ENCODE measurements around the gene DPF1. TPM values are rescaled to one million over a fixed set of nuclear protein-coding genes. Genes with fewer than 3 reads are reported as not detected.
A peak's percentile ranks its signal among the peaks of the same experiment; 100 is the strongest.

DPF1 gene
- total and polyA plus RNA-seq, 10 of the 15 experiments (the other 5 are each of a cell fraction or from before 2014, with no cell fraction given): 0.11 to 4.3 (median 2.4) TPM

DNA sequence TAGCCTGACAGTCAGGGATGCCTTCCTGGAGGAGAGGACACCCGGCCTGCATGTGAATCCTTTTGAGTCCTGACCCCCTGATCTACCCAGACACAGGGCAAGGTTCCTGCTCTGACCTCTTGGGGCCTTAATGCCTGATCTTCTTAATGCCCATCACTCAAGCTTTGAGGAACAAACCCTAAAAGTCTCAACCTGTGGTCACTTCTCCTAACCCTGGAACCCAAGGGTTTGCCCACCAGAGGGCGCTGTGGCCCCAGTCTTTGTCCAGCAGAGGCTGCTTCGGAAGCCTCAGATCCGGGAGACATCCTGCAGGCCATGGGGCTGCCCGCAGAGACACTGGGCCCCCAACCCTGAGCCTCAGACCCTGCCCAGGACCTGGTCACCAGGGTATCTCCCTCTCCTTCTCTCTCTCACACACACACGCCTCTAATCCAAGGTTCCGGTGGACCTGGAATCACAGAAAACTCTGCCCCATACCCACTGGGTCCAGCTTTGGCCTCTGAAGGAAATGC is 9.8 kb upstream of the DPF1 start (continued):
- no peak for TF ChIP-seq SIX5 (IDR thresholded peaks at IDR 0.05; ENCODE audit: low read depth, low read length, severe bottlenecking)
- no peak for TF ChIP-seq TAF1 (IDR thresholded peaks at IDR 0.05; ENCODE audit: borderline replicate concordance, low read depth, low read length)
- TF ChIP-seq, protein P1, sequence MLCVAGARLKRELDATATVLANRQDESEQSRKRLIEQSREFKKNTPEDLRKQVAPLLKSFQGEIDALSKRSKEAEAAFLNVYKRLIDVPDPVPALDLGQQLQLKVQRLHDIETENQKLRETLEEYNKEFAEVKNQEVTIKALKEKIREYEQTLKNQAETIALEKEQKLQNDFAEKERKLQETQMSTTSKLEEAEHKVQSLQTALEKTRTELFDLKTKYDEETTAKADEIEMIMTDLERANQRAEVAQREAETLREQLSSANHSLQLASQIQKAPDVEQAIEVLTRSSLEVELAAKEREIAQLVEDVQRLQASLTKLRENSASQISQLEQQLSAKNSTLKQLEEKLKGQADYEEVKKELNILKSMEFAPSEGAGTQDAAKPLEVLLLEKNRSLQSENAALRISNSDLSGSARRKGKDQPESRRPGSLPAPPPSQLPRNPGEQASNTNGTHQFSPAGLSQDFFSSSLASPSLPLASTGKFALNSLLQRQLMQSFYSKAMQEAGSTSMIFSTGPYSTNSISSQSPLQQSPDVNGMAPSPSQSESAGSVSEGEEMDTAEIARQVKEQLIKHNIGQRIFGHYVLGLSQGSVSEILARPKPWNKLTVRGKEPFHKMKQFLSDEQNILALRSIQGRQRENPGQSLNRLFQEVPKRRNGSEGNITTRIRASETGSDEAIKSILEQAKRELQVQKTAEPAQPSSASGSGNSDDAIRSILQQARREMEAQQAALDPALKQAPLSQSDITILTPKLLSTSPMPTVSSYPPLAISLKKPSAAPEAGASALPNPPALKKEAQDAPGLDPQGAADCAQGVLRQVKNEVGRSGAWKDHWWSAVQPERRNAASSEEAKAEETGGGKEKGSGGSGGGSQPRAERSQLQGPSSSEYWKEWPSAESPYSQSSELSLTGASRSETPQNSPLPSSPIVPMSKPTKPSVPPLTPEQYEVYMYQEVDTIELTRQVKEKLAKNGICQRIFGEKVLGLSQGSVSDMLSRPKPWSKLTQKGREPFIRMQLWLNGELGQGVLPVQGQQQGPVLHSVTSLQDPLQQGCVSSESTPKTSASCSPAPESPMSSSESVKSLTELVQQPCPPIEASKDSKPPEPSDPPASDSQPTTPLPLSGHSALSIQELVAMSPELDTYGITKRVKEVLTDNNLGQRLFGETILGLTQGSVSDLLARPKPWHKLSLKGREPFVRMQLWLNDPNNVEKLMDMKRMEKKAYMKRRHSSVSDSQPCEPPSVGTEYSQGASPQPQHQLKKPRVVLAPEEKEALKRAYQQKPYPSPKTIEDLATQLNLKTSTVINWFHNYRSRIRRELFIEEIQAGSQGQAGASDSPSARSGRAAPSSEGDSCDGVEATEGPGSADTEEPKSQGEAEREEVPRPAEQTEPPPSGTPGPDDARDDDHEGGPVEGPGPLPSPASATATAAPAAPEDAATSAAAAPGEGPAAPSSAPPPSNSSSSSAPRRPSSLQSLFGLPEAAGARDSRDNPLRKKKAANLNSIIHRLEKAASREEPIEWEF (IDR thresholded peaks at IDR 0.05; ENCODE audit: insufficient replicate concordance, low read depth, low read length): no peak
- TF ChIP-seq, protein P2, sequence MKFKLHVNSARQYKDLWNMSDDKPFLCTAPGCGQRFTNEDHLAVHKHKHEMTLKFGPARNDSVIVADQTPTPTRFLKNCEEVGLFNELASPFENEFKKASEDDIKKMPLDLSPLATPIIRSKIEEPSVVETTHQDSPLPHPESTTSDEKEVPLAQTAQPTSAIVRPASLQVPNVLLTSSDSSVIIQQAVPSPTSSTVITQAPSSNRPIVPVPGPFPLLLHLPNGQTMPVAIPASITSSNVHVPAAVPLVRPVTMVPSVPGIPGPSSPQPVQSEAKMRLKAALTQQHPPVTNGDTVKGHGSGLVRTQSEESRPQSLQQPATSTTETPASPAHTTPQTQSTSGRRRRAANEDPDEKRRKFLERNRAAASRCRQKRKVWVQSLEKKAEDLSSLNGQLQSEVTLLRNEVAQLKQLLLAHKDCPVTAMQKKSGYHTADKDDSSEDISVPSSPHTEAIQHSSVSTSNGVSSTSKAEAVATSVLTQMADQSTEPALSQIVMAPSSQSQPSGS (IDR thresholded peaks at IDR 0.05; ENCODE audit: low read length): no peak
- TF ChIP-seq ZNF217 (IDR thresholded peaks at IDR 0.05): no peak
- TF ChIP-seq EGR1 (IDR thresholded peaks at IDR 0.05; ENCODE audit: borderline replicate concordance in 1 of 2, low read depth in 2 of 2, low read length in 2 of 2): no peak
- no peak for TF ChIP-seq GABPA (IDR thresholded peaks at IDR 0.05; ENCODE audit: low read depth)
- TF ChIP-seq SIN3A (IDR thresholded peaks at IDR 0.05; ENCODE audit: low read depth, low read length): no peak
- peak; percentile 87 for TF ChIP-seq RAD21 (IDR thresholded peaks at IDR 0.05; ENCODE audit: insufficient read depth, low read depth, low read length)
- TF ChIP-seq, protein P3, sequence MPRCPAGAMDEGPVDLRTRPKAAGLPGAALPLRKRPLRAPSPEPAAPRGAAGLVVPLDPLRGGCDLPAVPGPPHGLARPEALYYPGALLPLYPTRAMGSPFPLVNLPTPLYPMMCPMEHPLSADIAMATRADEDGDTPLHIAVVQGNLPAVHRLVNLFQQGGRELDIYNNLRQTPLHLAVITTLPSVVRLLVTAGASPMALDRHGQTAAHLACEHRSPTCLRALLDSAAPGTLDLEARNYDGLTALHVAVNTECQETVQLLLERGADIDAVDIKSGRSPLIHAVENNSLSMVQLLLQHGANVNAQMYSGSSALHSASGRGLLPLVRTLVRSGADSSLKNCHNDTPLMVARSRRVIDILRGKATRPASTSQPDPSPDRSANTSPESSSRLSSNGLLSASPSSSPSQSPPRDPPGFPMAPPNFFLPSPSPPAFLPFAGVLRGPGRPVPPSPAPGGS (IDR thresholded peaks at IDR 0.05; ENCODE audit: borderline replicate concordance, insufficient read depth, low read depth, low read length, poor library complexity, severe bottlenecking): no peak
- TF ChIP-seq CHD4 (IDR thresholded peaks at IDR 0.05): no peak
- TF ChIP-seq, protein P4, sequence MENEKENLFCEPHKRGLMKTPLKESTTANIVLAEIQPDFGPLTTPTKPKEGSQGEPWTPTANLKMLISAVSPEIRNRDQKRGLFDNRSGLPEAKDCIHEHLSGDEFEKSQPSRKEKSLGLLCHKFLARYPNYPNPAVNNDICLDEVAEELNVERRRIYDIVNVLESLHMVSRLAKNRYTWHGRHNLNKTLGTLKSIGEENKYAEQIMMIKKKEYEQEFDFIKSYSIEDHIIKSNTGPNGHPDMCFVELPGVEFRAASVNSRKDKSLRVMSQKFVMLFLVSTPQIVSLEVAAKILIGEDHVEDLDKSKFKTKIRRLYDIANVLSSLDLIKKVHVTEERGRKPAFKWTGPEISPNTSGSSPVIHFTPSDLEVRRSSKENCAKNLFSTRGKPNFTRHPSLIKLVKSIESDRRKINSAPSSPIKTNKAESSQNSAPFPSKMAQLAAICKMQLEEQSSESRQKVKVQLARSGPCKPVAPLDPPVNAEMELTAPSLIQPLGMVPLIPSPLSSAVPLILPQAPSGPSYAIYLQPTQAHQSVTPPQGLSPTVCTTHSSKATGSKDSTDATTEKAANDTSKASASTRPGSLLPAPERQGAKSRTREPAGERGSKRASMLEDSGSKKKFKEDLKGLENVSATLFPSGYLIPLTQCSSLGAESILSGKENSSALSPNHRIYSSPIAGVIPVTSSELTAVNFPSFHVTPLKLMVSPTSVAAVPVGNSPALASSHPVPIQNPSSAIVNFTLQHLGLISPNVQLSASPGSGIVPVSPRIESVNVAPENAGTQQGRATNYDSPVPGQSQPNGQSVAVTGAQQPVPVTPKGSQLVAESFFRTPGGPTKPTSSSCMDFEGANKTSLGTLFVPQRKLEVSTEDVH (IDR thresholded peaks at IDR 0.05; ENCODE audit: low read depth, partially characterized antibody): no peak
- TF ChIP-seq, protein P5, sequence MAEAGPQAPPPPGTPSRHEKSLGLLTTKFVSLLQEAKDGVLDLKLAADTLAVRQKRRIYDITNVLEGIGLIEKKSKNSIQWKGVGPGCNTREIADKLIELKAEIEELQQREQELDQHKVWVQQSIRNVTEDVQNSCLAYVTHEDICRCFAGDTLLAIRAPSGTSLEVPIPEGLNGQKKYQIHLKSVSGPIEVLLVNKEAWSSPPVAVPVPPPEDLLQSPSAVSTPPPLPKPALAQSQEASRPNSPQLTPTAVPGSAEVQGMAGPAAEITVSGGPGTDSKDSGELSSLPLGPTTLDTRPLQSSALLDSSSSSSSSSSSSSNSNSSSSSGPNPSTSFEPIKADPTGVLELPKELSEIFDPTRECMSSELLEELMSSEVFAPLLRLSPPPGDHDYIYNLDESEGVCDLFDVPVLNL (IDR thresholded peaks at IDR 0.05; ENCODE audit: low read depth, low read length): no peak
- no peak for TF ChIP-seq BMI1 (IDR thresholded peaks at IDR 0.05; ENCODE audit: borderline replicate concordance)
- TF ChIP-seq TCF12 (IDR thresholded peaks at IDR 0.05; ENCODE audit: low read depth, low read length): no peak
- TF ChIP-seq RBBP5 (conservative IDR thresholded peaks at IDR 0.05): no peak
- TF ChIP-seq IKZF2 (IDR thresholded peaks at IDR 0.05): no peak
- TF ChIP-seq CBX3 (IDR thresholded peaks at IDR 0.05; ENCODE audit: borderline replicate concordance, low read depth): no peak
